ENCODE measurements around the gene MRPS16. TPM values are rescaled to one million over a fixed set of nuclear protein-coding genes. Genes with fewer than 3 reads are reported as not detected.

The MRPS16 gene
- total and polyA plus RNA-seq, 9 of the 15 experiments (the other 6 are each of a cell fraction or from before 2014, with no cell fraction given): 65.0 to 239 (median 146) TPM

- TF ChIP-seq SMARCC2 (IDR thresholded peaks at IDR 0.05; ENCODE audit: low read depth): peak; percentile 63; the same call in 1 of the 2 replicates
- no peak for TF ChIP-seq NCOA2 (IDR thresholded peaks at IDR 0.05; ENCODE audit: partially characterized antibody in 2 of 2)
- no peak for TF ChIP-seq MTA1 (IDR thresholded peaks at IDR 0.05; ENCODE audit: borderline replicate concordance)
- TF ChIP-seq ZNF41 (CRISPR knock-in tag; conservative IDR thresholded peaks at IDR 0.05): no peak
- peak; percentile 45 for TF ChIP-seq TAF1 (IDR thresholded peaks at IDR 0.05; ENCODE audit: control insufficient read depth, extremely low read depth, insufficient read depth, low read length, severe bottlenecking)
- TF ChIP-seq ERF (CRISPR knock-in tag; IDR thresholded peaks at IDR 0.05): no peak
- TF ChIP-seq ZNF23 (CRISPR knock-in tag; IDR thresholded peaks at IDR 0.05): no peak
- TF ChIP-seq NR2C1 (IDR thresholded peaks at IDR 0.05): peak; percentile 53; the same call in 1 of the 2 replicates
- peak; percentile 70 for TF ChIP-seq NR2C1 (tag; IDR thresholded peaks at IDR 0.05)
- peak; percentile 88 for TF ChIP-seq SMAD4 (CRISPR knock-in tag; conservative IDR thresholded peaks at IDR 0.05)
- TF ChIP-seq CBFA2T3 (IDR thresholded peaks at IDR 0.05): peak; percentile 99
- no peak for TF ChIP-seq ZNF398 (CRISPR knock-in tag; IDR thresholded peaks at IDR 0.05)
- TF ChIP-seq BCOR (IDR thresholded peaks at IDR 0.05): peak; percentile 56; the same call in 1 of the 2 replicates
- no peak for TF ChIP-seq MED1 (CRISPR knock-in tag; IDR thresholded peaks at IDR 0.05; ENCODE audit: borderline replicate concordance)
- peak; percentile 83 to 85 for TF ChIP-seq KDM1A (IDR thresholded peaks at IDR 0.05)
- no peak for TF ChIP-seq PHTF2 (CRISPR knock-in tag; IDR thresholded peaks at IDR 0.05)
- no peak for TF ChIP-seq PYGO2 (tag; IDR thresholded peaks at IDR 0.05)
- peak; percentile 97 for TF ChIP-seq NCOR1 (IDR thresholded peaks at IDR 0.05)
- TF ChIP-seq KAT7 (CRISPR knock-in tag; IDR thresholded peaks at IDR 0.05; ENCODE audit: borderline replicate concordance): no peak
- peak; percentile 95 for TF ChIP-seq ETV5 (CRISPR knock-in tag; IDR thresholded peaks at IDR 0.05; ENCODE audit: low read depth)
- peak; percentile 76; the same call in 1 of the 2 replicates for TF ChIP-seq GATAD2B (IDR thresholded peaks at IDR 0.05; ENCODE audit: borderline replicate concordance)
- TF ChIP-seq HNRNPH1 (optimal IDR thresholded peaks at IDR 0.05; ENCODE audit: low read depth, low read length): no peak
- peak; percentile 57; the same call in 1 of the 2 replicates for TF ChIP-seq GABPA (tag; conservative IDR thresholded peaks at IDR 0.05; ENCODE audit: low read depth)
- TF ChIP-seq CREB3 (tag; conservative IDR thresholded peaks at IDR 0.05; ENCODE audit: low read depth): 0 out of 2 replicates have a peak, but pooled peaks have one; percentile 69
- TF ChIP-seq RBBP5 (IDR thresholded peaks at IDR 0.05; ENCODE audit: borderline replicate concordance, insufficient read depth, low read length, poor library complexity, severe bottlenecking): no peak
- no peak for TF ChIP-seq POLR2G (IDR thresholded peaks at IDR 0.05; ENCODE audit: low read depth, low read length)
- TF ChIP-seq JUN (IDR thresholded peaks at IDR 0.05; ENCODE audit: borderline replicate concordance, low read depth, low read length): peak; percentile 19; the same call in 1 of the 2 replicates
- no peak for TF ChIP-seq JUN (CRISPR knock-in tag; IDR thresholded peaks at IDR 0.05; ENCODE audit: borderline replicate concordance)
- TF ChIP-seq POLR2AphosphoS2 (IDR thresholded peaks at IDR 0.05; ENCODE audit: low read length): 0 out of 2 replicates have a peak, but pooled peaks have one; percentile 34
Observed at GRCh38 chr10:73244866-73245477, 7.5 kb downstream of the MRPS16 start (continued).
